Measurements from ENCODE around the gene NCKIPSD.

- TF ChIP-seq ELF1 (IDR thresholded peaks at IDR 0.05), result no peak
- TF ChIP-seq EP300 (IDR thresholded peaks at IDR 0.05; ENCODE audit: borderline replicate concordance in 1 of 2, low read depth in 1 of 2, low read length in 1 of 2), result no peak
- no peak for TF ChIP-seq RXRA (IDR thresholded peaks at IDR 0.05; ENCODE audit: borderline replicate concordance, low read depth)
- no peak for TF ChIP-seq POLR2AphosphoS5 (IDR thresholded peaks at IDR 0.05; ENCODE audit: low read depth, low read length)
Observed at GRCh38 chr3:48644898-48645760, 40.6 kb downstream of the NCKIPSD start.
